K562 (cell line): Measurements from ENCODE around the gene SERPIND1. TPM values are rescaled to one million over a fixed set of nuclear protein-coding genes. Genes with fewer than 3 reads are reported as not detected.

Experiments
- BCOR ChIP-seq: fragments of 450-650 bp; IDR thresholded peaks from 2 replicates; pipeline ENCODE4 v1.6.1; 2016
- CBX8 ChIP-seq: fragments of 200-600 bp; sonication (generic); IDR thresholded peaks from 2 replicates; pipeline ENCODE4 v1.6.1; 2012; ENCODE audit warnings: borderline replicate concordance, mixed run types, low read depth, mild to moderate bottlenecking, moderate library complexity, mixed read lengths, low read length, control low read depth, inconsistent platforms; ENCODE audit not compliant: poor library complexity, severe bottlenecking; ENCODE audit errors: extremely low read depth
- CCNT2 ChIP-seq: IDR thresholded peaks from 2 replicates; pipeline ENCODE4 v1.6.1; 2011; ENCODE audit warnings: borderline replicate concordance, low read depth, mild to moderate bottlenecking, moderate library complexity, mixed read lengths, low read length; ENCODE audit not compliant: insufficient read length; ENCODE audit errors: extremely low read depth
- COPS2 ChIP-seq: fragments of 450-650 bp; conservative IDR thresholded peaks from 2 replicates; pipeline ENCODE4 v1.6.1; 2016; ENCODE audit warnings: mild to moderate bottlenecking, moderate library complexity
- DNMT1 ChIP-seq: fragments of 450-650 bp; IDR thresholded peaks from 2 replicates; pipeline ENCODE4 v1.6.1; 2016; ENCODE audit warnings: antibody characterized with exemption, mild to moderate bottlenecking
- KDM4B ChIP-seq, 2 experiments: fragments of 450-650 bp in 1 of 2; sonication (generic) in 1 of 2; IDR thresholded peaks; 2 replicates each; pipeline ENCODE4 v1.6.1; 2016 to 2017; ENCODE audit warnings: borderline replicate concordance in 2 of 2, antibody characterized with exemption in 1 of 2, low read depth in 1 of 2, mild to moderate bottlenecking in 1 of 2
- MBD1 ChIP-seq: fragments of 250-450 bp; sonication (Bioruptor Pico); IDR thresholded peaks from 2 replicates; pipeline ENCODE4 v1.8.0; 2022; ENCODE audit warnings: inconsistent platforms
- MCM7 ChIP-seq, 2 experiments: fragments of 450-650 bp; IDR thresholded peaks; 2 replicates each; pipeline ENCODE4 v1.6.1; 2016 to 2018
- NBN ChIP-seq: fragments of 450-650 bp; IDR thresholded peaks from 2 replicates; pipeline ENCODE4 v1.6.1; 2016; ENCODE audit warnings: low read depth, mild to moderate bottlenecking
- NFIX ChIP-seq: fragments of 250-450 bp; sonication (Bioruptor Pico); IDR thresholded peaks from 2 replicates; pipeline ENCODE4 v1.4.0; 2020; ENCODE audit warnings: low read depth, mild to moderate bottlenecking, moderate library complexity
- PHB ChIP-seq: fragments of 250-450 bp; sonication (Bioruptor Pico); IDR thresholded peaks from 2 replicates; pipeline ENCODE4 v1.5.0; 2021
- PHF21A ChIP-seq: fragments of 450-650 bp; IDR thresholded peaks from 2 replicates; pipeline ENCODE4 v1.6.1; 2017; ENCODE audit warnings: low read depth, borderline replicate concordance
- SETDB1 ChIP-seq: IDR thresholded peaks from one replicate; pipeline ENCODE4 v1.6.1; 2012; ENCODE audit warnings: low read length, control low read depth, inconsistent platforms
- SMAD2 ChIP-seq: fragments of 150-350 bp; IDR thresholded peaks from 2 replicates; pipeline ENCODE4 v1.6.1; 2014; ENCODE audit warnings: low read depth, mild to moderate bottlenecking, low read length
- SMAD4 ChIP-seq: fragments of 250-450 bp; sonication (Bioruptor Pico); conservative IDR thresholded peaks from 2 replicates; pipeline ENCODE4 v1.8.0; 2021; ENCODE audit warnings: inconsistent platforms, mild to moderate bottlenecking, moderate library complexity
- SMC3 ChIP-seq: conservative IDR thresholded peaks from 2 replicates; pipeline ENCODE4 v1.6.1; 2011; ENCODE audit warnings: low read depth, low read length, improper control_type of control experiment; ENCODE audit not compliant: insufficient read depth
- SPI1 ChIP-seq: IDR thresholded peaks from 2 replicates; pipeline ENCODE4 v1.6.1; 2011; ENCODE audit warnings: low read depth, low read length, control low read depth, borderline replicate concordance
- TBL1XR1 ChIP-seq, 2 experiments: IDR thresholded peaks; 2 replicates each; pipeline ENCODE4 v1.6.1; 2012; ENCODE audit warnings: improper control_type of control experiment in 2 of 2, low read length in 2 of 2, mild to moderate bottlenecking in 1 of 2
- ZNF23 ChIP-seq: fragments of 250-450 bp; sonication (Bioruptor Pico); IDR thresholded peaks from 2 replicates; pipeline ENCODE4 v1.4.0; 2020; ENCODE audit warnings: mild to moderate bottlenecking
- ZNF639 ChIP-seq, 2 experiments: fragments of 200-800 bp in 1 of 2; sonication (Bioruptor generic) in 1 of 2; sonication (generic) in 1 of 2; formaldehyde crosslinking in 1 of 2; IDR thresholded peaks in 1 of 2; conservative IDR thresholded peaks in 1 of 2; 2 replicates each; pipeline versions ENCODE4 v1.5.0 to v1.6.1; 2016 to 2020; ENCODE audit warnings: missing compliant biosample characterization in 1 of 2, missing genetic modification characterization in 1 of 2, missing genetic modification reagents in 1 of 2
- ZNF717 ChIP-seq: fragments of 250-450 bp; sonication (Bioruptor Pico); IDR thresholded peaks from 2 replicates; pipeline ENCODE4 v1.5.0; 2021
- polyA plus RNA-seq, 8 experiments: library from polyadenylated mRNA; depleted of rRNA in 4 of 8; stranded (reverse) in 5 of 8; unstranded in 3 of 8; fragments of >200 nt; fragmentation: Nextera tagmentation in 2 of 8; fragmentation: Illumina TruSeq in 1 of 8; extraction: Ambion mirVana in 2 of 8; extraction: Trizol in 1 of 8; gene quantifications; 2 replicates each; pipeline versions ENCODE4 v1.2.1 to v1.2.3, GENCODE V29; 2011 to 2014; ENCODE audit warnings: inconsistent platforms in 1 of 8, missing spikeins in 1 of 8
- total RNA-seq, 7 experiments: library from RNA; depleted of rRNA in 6 of 7; stranded (reverse); fragments of >200 nt in 6 of 7; fragmentation: Illumina TruSeq in 2 of 7; extraction: Trizol in 2 of 7; gene quantifications; 2 replicates each; pipeline versions ENCODE4 v1.2.1 to v1.2.3, GENCODE V29; 2011 to 2021; ENCODE audit warnings: low replicate concordance in 1 of 7
- TF ChIP-seq, protein P1 (sequence below): fragments of 450-650 bp; IDR thresholded peaks from 2 replicates; pipeline ENCODE4 v1.6.1; 2017; ENCODE audit warnings: antibody characterized with exemption, mild to moderate bottlenecking

The SERPIND1 gene
- total and polyA plus RNA-seq, 9 of the 15 experiments (the other 6 are each of a cell fraction or from before 2014, with no cell fraction given) = 0.04 to 0.11 (median 0.09) TPM; not detected in 6

DNA sequence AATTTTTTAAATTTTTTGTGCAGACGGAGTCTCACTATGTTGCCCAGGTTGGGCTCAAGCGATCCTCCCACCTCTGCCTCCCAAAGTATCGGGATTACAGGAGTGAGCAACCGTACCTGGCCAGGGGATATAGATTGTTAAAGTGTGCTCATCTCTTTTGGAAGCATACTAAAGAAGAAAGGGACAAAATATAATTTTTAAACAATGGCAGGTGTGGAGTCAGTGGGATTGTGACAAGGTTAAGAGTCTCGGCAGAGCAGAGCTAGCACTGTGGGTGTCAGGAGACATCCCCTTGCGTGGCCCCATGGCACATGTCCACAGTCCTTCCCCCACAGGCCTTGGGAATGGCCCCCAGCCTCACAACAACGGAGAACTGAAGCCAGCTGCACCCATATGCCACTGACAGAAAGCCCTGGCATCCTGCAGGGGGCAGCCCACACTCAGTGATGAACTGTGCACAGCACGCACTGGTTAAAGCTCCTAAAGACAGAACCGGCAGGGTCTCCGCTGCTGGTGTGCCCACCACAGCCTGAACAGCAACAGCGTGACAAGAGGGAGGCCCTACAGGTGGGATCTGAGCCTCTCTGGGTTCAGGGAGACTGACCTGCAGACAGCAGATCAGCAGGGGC, 29.9 kb downstream of the SERPIND1 start (continued):
- TF ChIP-seq ZNF639 (CRISPR knock-in tag; conservative IDR thresholded peaks at IDR 0.05 in 1 of 2, IDR thresholded peaks at IDR 0.05 in 1 of 2) (no peak), CCNT2 (no peak), BCOR (no peak), PHB (CRISPR knock-in tag) (no peak), COPS2 (no peak), ZNF23 (no peak), MBD1 (CRISPR knock-in tag) (no peak), PHF21A (no peak), SETDB1 (no peak), SMC3 (peak; percentile 99), NBN (no peak; the same call in 1 of the 2 replicates), NFIX (CRISPR knock-in tag) (no peak), KDM4B (IDR thresholded peaks at IDR 0.05; ENCODE audit: borderline replicate concordance in 2 of 2, low read depth in 1 of 2) (peak in 1 of 2 experiments; percentile 51; a peak in 1 of 4 replicates), CBX8 (no peak), SMAD2 (no peak), SMAD4 (CRISPR knock-in tag) (no peak), MCM7 (IDR thresholded peaks at IDR 0.05) (no peak), SPI1 (peak; percentile 29; the same call in 1 of the 2 replicates), TBL1XR1 (IDR thresholded peaks at IDR 0.05; ENCODE audit: low read length in 2 of 2) (0 out of 4 replicates have a peak, but pooled peaks of 1 of the 2 experiments have one; percentile 11), DNMT1 (no peak), ZNF717 (CRISPR knock-in tag) (no peak)
- TF ChIP-seq, protein P1, sequence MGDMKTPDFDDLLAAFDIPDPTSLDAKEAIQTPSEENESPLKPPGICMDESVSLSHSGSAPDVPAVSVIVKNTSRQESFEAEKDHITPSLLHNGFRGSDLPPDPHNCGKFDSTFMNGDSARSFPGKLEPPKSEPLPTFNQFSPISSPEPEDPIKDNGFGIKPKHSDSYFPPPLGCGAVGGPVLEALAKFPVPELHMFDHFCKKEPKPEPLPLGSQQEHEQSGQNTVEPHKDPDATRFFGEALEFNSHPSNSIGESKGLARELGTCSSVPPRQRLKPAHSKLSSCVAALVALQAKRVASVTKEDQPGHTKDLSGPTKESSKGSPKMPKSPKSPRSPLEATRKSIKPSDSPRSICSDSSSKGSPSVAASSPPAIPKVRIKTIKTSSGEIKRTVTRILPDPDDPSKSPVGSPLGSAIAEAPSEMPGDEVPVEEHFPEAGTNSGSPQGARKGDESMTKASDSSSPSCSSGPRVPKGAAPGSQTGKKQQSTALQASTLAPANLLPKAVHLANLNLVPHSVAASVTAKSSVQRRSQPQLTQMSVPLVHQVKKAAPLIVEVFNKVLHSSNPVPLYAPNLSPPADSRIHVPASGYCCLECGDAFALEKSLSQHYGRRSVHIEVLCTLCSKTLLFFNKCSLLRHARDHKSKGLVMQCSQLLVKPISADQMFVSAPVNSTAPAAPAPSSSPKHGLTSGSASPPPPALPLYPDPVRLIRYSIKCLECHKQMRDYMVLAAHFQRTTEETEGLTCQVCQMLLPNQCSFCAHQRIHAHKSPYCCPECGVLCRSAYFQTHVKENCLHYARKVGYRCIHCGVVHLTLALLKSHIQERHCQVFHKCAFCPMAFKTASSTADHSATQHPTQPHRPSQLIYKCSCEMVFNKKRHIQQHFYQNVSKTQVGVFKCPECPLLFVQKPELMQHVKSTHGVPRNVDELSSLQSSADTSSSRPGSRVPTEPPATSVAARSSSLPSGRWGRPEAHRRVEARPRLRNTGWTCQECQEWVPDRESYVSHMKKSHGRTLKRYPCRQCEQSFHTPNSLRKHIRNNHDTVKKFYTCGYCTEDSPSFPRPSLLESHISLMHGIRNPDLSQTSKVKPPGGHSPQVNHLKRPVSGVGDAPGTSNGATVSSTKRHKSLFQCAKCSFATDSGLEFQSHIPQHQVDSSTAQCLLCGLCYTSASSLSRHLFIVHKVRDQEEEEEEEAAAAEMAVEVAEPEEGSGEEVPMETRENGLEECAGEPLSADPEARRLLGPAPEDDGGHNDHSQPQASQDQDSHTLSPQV = no peak
